GM23338 (cell line): ENCODE measurements around the gene COL25A1. TPM values are rescaled to one million over a fixed set of nuclear protein-coding genes. Genes with fewer than 3 reads are reported as not detected.

ENCODE experiments used
- ATAC-seq: fragments of 200-7000 bp; cut with Tn5 transposase; 3 replicates; pipeline ENCODE4 v1.9.1; 2020
- DNase-seq: peaks from one replicate; pipeline ENCODE4 v3.0.0-alpha.2; 2015; ENCODE audit warnings: low spot score
- H2AFZ ChIP-seq: fragments of 200-600 bp; sonication (generic); 2 replicates; pipeline ENCODE4 v1.8.0; 2016; ENCODE audit warnings: antibody characterized with exemption, mild to moderate bottlenecking, moderate library complexity
- H3F3A ChIP-seq: fragments of 200-600 bp; sonication (generic); replicated peaks from 2 replicates; pipeline ENCODE4 v1.8.0; 2017; ENCODE audit warnings: antibody characterized with exemption, mixed run types, low read depth
- H3K27ac ChIP-seq: fragments of 200-600 bp; sonication (generic); 2 replicates; pipeline ENCODE4 v1.6.1; 2016; ENCODE audit warnings: low read depth
- H3K27me3 ChIP-seq: fragments of 200-600 bp; sonication (generic); 2 replicates; pipeline ENCODE4 v1.8.0; 2016; ENCODE audit warnings: mild to moderate bottlenecking, mixed run types, moderate library complexity; ENCODE audit not compliant: insufficient read depth
- H3K36me3 ChIP-seq: fragments of 200-600 bp; sonication (generic); 2 replicates; pipeline ENCODE4 v1.8.0; 2016; ENCODE audit warnings: mild to moderate bottlenecking; ENCODE audit not compliant: insufficient read depth
- H3K4me1 ChIP-seq: fragments of 200-600 bp; sonication (generic); 2 replicates; pipeline ENCODE4 v1.8.0; 2016; ENCODE audit warnings: mild to moderate bottlenecking, moderate library complexity; ENCODE audit not compliant: insufficient read depth
- H3K4me2 ChIP-seq: fragments of 200-600 bp; sonication (generic); 2 replicates; pipeline ENCODE4 v1.7.1; 2017; ENCODE audit warnings: mixed run types
- H3K4me3 ChIP-seq: fragments of 200-600 bp; sonication (generic); 2 replicates; pipeline ENCODE4 v1.6.1; 2016; ENCODE audit warnings: mixed run types
- H3K79me2 ChIP-seq: fragments of 200-600 bp; sonication (generic); replicated peaks from 2 replicates; pipeline ENCODE4 v1.8.0; 2017; ENCODE audit warnings: mild to moderate bottlenecking; ENCODE audit not compliant: insufficient read depth
- H3K9me2 ChIP-seq: fragments of 200-600 bp; sonication (generic); 2 replicates; pipeline ENCODE4 v1.8.0; 2017; ENCODE audit not compliant: insufficient read depth
- H4K20me1 ChIP-seq: fragments of 200-600 bp; sonication (generic); replicated peaks from 2 replicates; pipeline ENCODE4 v1.8.0; 2017; ENCODE audit warnings: mild to moderate bottlenecking; ENCODE audit not compliant: insufficient read depth
- H3K27ac Mint-ChIP-seq: 2 replicates; pipeline ENCODE4 v1.8.0; 2020; ENCODE audit warnings: inconsistent platforms, mild to moderate bottlenecking, moderate library complexity, mixed read lengths
- H3K27me3 Mint-ChIP-seq: 3 replicates; pipeline ENCODE4 v1.8.0; 2022; ENCODE audit warnings: low read depth, mild to moderate bottlenecking, moderate library complexity, mixed read lengths, inconsistent platforms; ENCODE audit not compliant: insufficient read depth, poor library complexity
- H3K36me3 Mint-ChIP-seq: 3 replicates; pipeline ENCODE4 v1.8.0; 2021; ENCODE audit warnings: low read depth, mild to moderate bottlenecking, inconsistent platforms, moderate library complexity, mixed read lengths
- H3K4me1 Mint-ChIP-seq: 3 replicates; pipeline ENCODE4 v1.8.0; 2020; ENCODE audit warnings: mild to moderate bottlenecking, inconsistent platforms, mixed read lengths
- H3K4me3 Mint-ChIP-seq: 3 replicates; pipeline ENCODE4 v1.8.0; 2021; ENCODE audit warnings: moderate library complexity, mild to moderate bottlenecking, inconsistent platforms, mixed read lengths
- H3K9me3 Mint-ChIP-seq: 3 replicates; pipeline ENCODE4 v1.8.0; 2020; ENCODE audit warnings: moderate library complexity, mild to moderate bottlenecking, inconsistent platforms, mixed read lengths
- CREB1 ChIP-seq: fragments of 250-450 bp; sonication (Bioruptor Pico); IDR thresholded peaks from 2 replicates; pipeline ENCODE4 v1.5.0; 2020; ENCODE audit warnings: low read depth, mild to moderate bottlenecking, moderate library complexity
- EZH2 ChIP-seq: fragments of 200-600 bp; sonication (generic); IDR thresholded peaks from one replicate; pipeline ENCODE4 v1.8.0; 2017; ENCODE audit warnings: antibody characterized with exemption, mild to moderate bottlenecking, low read depth; ENCODE audit not compliant: unreplicated experiment
- JUNB ChIP-seq: IDR thresholded peaks from one replicate; pipeline ENCODE4 v1.6.1; 2016; ENCODE audit warnings: antibody characterized with exemption; ENCODE audit not compliant: unreplicated experiment
- NANOG ChIP-seq: IDR thresholded peaks from 2 replicates; pipeline ENCODE4 v1.6.1; 2016; ENCODE audit warnings: antibody characterized with exemption, borderline replicate concordance
- POLR2AphosphoS5 ChIP-seq: IDR thresholded peaks from 2 replicates; pipeline ENCODE4 v1.6.1; 2016; ENCODE audit warnings: antibody characterized with exemption, low read depth
- STAT1 ChIP-seq: IDR thresholded peaks from one replicate; pipeline ENCODE4 v1.6.1; 2016; ENCODE audit warnings: antibody characterized with exemption; ENCODE audit not compliant: unreplicated experiment
- ZNF114 ChIP-seq: fragments of 250-450 bp; sonication (Bioruptor Pico); IDR thresholded peaks from 2 replicates; pipeline ENCODE4 v1.5.0; 2020; ENCODE audit warnings: mild to moderate bottlenecking, moderate library complexity
- ZNF331 ChIP-seq: fragments of 250-450 bp; sonication (Bioruptor Pico); IDR thresholded peaks from 2 replicates; pipeline ENCODE4 v1.5.0; 2020; ENCODE audit warnings: low read depth, mild to moderate bottlenecking, moderate library complexity
- ZNF462 ChIP-seq: fragments of 250-450 bp; sonication (Bioruptor Pico); IDR thresholded peaks from 2 replicates; pipeline ENCODE4 v1.5.0; 2020; ENCODE audit warnings: mild to moderate bottlenecking, moderate library complexity
- polyA plus RNA-seq: library from polyadenylated mRNA; unstranded; fragments of >200 nt; fragmentation: Nextera tagmentation; extraction: Ambion mirVana; gene quantifications from 2 replicates; pipeline ENCODE4 v1.2.1, GENCODE V29; 2016
- total RNA-seq: library from RNA; depleted of rRNA; stranded (reverse); fragments of >200 nt; shearing (Covaris generic); gene quantifications from 2 replicates; pipeline ENCODE4 v1.2.3, GENCODE V29; 2014
- TF ChIP-seq, protein P1 (sequence below), 2 experiments: fragments of 200-600 bp in 1 of 2; sonication (generic) in 1 of 2; conservative IDR thresholded peaks; 2 replicates each; pipeline versions ENCODE4 v1.5.1 to v1.6.1; 2016 to 2017; ENCODE audit warnings: antibody characterized with exemption in 2 of 2, low read depth in 2 of 2, mild to moderate bottlenecking in 2 of 2, moderate library complexity in 1 of 2

The COL25A1 gene
- total and polyA plus RNA-seq, 2 experiments from 2014 or later = 3.9 to 5.6 TPM

- TF ChIP-seq ZNF114 = no peak
- no peak for TF ChIP-seq JUNB
- TF ChIP-seq ZNF462 (CRISPR knock-in tag) = no peak
- no peak for TF ChIP-seq EZH2
- no peak for TF ChIP-seq ZNF331
- TF ChIP-seq NANOG = no peak
- TF ChIP-seq, protein P1, sequence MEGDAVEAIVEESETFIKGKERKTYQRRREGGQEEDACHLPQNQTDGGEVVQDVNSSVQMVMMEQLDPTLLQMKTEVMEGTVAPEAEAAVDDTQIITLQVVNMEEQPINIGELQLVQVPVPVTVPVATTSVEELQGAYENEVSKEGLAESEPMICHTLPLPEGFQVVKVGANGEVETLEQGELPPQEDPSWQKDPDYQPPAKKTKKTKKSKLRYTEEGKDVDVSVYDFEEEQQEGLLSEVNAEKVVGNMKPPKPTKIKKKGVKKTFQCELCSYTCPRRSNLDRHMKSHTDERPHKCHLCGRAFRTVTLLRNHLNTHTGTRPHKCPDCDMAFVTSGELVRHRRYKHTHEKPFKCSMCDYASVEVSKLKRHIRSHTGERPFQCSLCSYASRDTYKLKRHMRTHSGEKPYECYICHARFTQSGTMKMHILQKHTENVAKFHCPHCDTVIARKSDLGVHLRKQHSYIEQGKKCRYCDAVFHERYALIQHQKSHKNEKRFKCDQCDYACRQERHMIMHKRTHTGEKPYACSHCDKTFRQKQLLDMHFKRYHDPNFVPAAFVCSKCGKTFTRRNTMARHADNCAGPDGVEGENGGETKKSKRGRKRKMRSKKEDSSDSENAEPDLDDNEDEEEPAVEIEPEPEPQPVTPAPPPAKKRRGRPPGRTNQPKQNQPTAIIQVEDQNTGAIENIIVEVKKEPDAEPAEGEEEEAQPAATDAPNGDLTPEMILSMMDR (conservative IDR thresholded peaks at IDR 0.05; ENCODE audit: low read depth in 2 of 2) = no peak
- no peak for TF ChIP-seq STAT1
- no peak for TF ChIP-seq POLR2AphosphoS5
- no peak for TF ChIP-seq CREB1 (CRISPR knock-in tag)
- H3K9me3 Mint-ChIP-seq = no peaks in the 10 kb centered on the region
- H2AFZ ChIP-seq = no peak overlapping the region
- H3K27ac Mint-ChIP-seq = no peak overlapping the region
- H3K36me3 Mint-ChIP-seq = no peaks in the 10 kb centered on the region
- no peak overlapping the region for H3K4me3 ChIP-seq
- no peaks in the 10 kb centered on the region for H3F3A ChIP-seq
- H3K27me3 ChIP-seq = no peaks in the 10 kb centered on the region
- peaks cover 6% of the 10 kb centered on the region for H3K4me1 Mint-ChIP-seq
- H3K27ac ChIP-seq = no peak overlapping the region
- ATAC-seq (no peak), DNase-seq (no peak)
- no peaks in the 10 kb centered on the region for H3K36me3 ChIP-seq
- H3K27me3 Mint-ChIP-seq = no peaks in the 10 kb centered on the region
- H3K9me2 ChIP-seq = no peaks in the 10 kb centered on the region
- H3K4me2 ChIP-seq = no peak overlapping the region
- H3K4me1 ChIP-seq = no peaks in the 10 kb centered on the region
- no peaks in the 10 kb centered on the region for H4K20me1 ChIP-seq
- no peaks in the 10 kb centered on the region for H3K79me2 ChIP-seq
- no peak overlapping the region for H3K4me3 Mint-ChIP-seq
Observed at GRCh38 chr4:109091727-109092409, 210.6 kb downstream of the COL25A1 start.
